GM18951 (cell line): ENCODE measurements around the gene DDX41.

Experiments
- POLR2A ChIP-seq: IDR thresholded peaks from 4 replicates; pipeline ENCODE4 v1.6.1; 2011; ENCODE audit warnings: mild to moderate bottlenecking; ENCODE audit not compliant: insufficient read length, insufficient read depth; ENCODE audit errors: extremely low read depth
- in situ Hi-C: fragments of 300-500 bp; cut with MboI; formaldehyde crosslinking; loops from one replicate; pipeline ENCODE4 v1.12.0; 2022; ENCODE audit warnings: low sequenced_read_pairs, mixed read lengths, inconsistent platforms; ENCODE audit not compliant: unreplicated experiment

DDX41 gene

DNA sequence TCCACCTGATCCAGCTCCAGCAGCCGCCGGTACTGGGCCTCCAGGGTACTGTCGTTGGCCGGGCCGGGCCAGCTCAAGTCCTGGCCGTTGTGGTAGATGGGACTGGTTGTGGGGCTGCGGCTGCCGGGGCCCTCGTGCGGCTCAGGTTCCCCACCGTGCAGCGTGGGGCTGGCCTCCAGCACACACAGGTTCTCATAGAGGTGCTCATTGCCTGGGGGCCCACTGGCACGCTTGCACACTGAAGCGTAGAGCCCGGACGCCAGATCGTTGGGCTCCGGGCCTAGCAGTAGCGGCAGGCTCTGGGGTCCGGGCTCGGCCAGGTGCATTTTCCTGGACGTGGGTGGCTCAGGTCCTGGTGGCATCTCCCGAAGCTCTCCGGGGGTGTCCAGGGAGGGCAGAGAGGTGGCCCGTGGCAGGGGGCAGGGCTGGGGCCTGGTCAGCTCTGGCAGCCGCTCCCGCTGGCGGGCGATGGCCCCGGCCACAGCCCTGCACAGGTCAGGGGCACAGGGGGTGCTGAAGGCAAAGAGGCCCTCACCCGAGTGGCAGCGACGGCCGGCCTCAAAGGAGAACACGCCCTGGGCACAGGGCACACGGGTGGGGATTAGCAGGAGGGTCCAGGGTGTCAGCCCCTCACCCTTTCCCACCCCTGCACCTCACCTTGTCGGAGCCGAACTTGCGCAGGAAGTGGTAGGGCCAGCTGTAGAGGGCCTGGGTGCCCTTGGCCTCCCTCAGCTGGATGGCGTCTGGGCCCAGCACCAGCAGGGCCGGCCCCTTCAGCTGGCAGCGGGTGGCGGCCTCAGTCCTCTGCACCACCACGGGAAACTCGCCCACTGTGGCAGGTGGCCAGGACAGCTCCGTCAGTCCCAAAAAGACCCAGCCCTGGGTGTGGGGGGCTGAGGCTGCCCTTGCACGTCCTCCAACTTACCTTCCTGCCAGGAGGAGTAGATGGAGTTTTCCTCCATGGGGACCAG, 12.4 kb downstream of the DDX41 start:
- in situ Hi-C loops = no loop called here
- TF ChIP-seq POLR2A = no peak

DNA sequence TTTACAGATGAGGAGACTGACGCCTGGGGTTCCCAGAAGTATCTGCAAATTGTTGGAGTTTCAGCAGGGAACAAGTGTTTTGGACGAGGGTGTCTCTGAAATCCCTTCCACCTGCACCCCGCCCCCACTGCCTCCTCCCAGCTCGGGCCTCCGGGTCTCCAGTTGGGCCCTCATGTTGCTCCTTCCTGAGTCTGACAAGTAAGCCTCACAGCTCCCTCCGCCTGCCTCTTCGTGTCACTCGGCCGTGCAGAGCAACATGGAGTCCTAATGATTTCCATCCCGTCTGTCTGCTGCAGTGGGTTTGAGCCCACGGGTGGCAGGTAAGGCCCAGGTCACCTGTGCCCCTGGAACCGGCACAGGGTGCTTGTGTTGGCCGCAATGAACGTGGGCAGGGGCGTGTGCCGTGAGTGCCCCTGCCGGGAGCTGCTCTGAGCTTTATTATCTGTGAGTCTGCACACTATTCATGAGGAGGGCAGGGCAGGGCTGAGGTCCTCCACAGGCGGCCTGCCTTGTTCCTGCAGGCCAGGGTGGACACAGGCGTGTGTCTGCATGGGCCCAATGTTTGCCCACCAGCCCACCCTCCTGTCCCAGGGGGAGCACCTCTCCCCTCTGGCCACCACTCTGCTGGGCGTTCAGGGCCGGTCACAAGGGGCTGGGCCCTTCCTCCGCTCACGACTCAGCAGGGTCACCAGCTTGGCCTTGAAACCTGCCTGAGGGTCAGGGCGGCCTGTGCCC, 13.2 kb downstream of the DDX41 start:
- TF ChIP-seq POLR2A = no peak
- in situ Hi-C loops = no loop called here

DNA sequence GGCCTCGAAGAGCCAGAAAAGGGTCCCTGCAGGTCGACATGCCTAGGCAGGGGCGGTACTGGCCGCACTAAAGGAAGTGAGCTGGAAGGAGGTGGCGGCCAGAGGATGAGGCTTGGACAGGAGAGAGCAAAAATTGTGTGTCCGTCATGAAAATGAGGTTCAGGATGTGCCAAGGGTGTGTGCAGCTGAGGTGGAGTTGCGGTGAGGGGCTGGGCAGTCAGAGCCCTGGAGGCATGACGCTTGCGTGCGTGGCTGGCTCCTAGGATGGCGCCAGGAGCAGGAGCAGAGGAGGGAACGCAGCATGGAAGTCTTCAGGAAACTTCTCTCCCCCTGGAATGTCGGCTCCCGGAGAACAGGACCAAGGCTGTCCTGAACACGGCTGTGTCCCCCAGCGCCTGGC, 13.9 kb downstream of the DDX41 start:
- TF ChIP-seq POLR2A = peak; percentile 36
- in situ Hi-C loops = no loop called here

DNA sequence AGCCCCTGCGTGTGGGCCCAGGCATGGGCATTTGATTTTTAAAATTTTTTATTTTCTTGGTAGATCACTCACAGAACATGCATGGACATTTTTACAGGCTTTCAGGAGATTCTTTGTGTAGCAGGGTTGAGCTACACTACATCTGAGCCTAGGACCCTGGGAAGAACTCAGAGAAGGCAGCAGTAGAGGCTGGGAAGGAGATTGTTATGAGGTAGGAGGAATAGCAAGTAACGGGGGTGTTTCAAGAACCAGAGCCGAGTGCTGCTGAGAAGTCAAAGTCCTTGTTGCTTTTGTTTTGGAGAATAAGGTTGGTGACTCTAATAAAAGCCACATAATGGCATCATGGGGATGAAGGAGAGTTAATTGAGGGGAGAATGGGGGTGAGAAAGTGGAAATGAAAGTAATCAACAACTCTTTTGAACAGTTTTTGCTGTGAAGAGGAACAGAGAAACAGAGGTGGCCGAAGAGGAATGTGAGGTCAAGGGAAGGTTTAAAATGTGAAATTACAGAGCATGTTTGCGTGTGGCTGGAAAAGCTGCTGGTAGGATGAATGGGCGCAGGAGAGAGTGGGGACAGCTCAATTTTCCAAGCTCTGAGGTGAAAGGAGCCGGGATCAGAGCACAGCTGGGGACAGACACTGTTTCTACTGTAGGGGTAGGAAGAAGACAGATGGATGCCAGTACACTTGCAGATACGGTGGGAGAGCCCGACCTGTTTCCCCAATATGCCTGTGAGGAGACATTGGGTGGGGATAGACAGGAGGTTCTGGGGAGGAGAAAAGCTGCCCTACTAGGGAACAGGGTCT, 14.7 kb downstream of the DDX41 start:
- TF ChIP-seq POLR2A = no peak
- in situ Hi-C loops = no loop called here

DNA sequence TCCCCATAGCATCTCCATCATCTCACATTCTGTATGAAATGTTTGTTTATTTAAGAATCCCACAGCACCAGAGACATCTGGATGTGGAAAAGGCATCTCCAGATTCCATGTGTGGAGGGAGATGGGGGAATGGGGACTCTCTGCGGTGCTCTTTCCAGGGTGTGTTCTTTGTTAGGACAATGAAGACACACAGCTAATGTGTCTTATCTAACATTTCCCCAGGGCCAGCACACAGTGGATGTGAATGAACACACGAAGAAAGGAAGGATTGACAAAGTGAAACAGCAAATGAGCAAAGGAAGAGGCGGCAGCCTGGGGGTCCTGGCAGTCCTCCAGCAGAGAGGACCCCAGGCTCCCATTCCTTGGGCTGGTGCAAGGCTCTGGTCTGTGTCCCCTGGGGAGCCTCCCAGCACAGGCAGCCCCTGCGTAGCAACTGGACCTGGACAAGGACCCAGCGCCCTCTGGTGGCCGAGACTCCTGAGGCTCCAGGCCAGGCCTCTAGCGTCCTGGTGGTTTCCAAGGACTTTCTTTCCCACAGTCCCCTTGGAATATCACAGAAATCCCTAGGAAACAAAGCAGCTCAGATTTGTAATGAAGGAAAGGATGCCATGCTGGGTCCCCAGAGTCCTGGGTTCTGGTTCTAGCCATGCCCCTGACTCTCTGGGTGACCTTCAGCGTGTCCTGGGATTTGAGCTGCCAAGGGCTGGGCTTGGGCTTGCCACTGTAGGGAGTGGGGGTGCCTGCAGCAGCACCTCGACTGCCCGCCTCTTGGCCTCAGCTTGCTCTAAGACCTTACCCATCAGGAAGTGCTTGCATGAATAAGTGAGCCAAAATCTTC, 15.9 kb downstream of the DDX41 start:
- TF ChIP-seq POLR2A = peak; percentile 29
- in situ Hi-C loops = no loop called here

DNA sequence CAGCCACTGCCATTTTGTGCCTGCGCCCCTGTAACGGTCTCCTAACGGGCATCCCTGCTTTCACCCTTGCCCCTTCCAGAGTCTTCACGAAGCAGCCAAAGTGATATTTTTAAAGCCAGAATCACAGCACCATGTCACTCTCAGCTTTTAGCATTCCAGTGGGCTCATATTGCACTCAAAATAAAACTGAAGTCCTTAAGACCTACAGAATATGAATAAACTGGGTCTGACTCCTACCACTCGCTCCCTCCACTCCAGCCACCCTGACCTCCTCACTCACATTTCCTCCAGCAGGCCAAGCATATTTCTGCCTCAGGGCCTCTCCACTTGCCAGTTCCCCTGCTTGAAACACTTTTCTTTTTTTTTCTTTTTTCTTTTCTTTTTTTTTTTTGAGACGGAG, 16.9 kb downstream of the DDX41 start:
- in situ Hi-C loops = no loop called here
- TF ChIP-seq POLR2A = no peak

DNA sequence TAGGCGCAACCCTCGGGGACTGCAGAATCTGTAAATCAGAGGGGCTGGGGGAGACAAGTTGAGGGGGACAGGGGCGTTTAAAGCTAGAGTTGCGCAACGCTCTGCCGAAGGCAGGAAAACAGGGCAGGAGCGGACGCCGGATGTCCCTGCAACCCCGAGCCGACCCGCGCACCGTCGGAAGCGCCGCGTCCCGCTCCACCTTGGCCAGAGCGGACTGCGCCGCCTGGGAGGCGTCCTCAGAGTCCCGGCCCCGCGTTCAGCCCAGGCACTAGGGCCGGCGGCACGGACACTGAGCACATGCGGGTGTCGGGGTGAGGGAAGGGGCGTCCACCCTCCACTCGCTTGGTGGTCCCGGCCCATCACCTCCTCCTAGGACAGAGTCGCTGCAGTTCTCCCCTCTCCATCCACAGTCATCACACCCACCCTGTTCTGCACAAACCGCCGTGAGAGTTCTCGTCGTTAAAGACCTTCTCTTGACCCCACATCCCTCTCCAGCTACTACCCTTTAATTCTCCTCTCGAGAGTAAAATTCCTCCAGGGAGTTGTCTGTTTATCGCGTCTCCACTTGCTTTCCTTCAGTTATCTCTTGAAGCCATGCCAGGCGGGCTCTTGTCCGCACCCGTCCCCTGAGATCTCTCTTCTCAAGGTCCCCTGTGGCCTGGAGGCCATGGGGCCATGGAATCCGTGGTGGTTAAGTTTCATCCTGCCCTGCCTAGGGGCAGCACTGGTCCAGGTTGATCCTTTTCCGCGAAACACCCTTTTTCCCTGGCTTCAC, 18.6 kb downstream of the DDX41 start:
- TF ChIP-seq POLR2A = no peak
- in situ Hi-C loops = no loop called here

DNA sequence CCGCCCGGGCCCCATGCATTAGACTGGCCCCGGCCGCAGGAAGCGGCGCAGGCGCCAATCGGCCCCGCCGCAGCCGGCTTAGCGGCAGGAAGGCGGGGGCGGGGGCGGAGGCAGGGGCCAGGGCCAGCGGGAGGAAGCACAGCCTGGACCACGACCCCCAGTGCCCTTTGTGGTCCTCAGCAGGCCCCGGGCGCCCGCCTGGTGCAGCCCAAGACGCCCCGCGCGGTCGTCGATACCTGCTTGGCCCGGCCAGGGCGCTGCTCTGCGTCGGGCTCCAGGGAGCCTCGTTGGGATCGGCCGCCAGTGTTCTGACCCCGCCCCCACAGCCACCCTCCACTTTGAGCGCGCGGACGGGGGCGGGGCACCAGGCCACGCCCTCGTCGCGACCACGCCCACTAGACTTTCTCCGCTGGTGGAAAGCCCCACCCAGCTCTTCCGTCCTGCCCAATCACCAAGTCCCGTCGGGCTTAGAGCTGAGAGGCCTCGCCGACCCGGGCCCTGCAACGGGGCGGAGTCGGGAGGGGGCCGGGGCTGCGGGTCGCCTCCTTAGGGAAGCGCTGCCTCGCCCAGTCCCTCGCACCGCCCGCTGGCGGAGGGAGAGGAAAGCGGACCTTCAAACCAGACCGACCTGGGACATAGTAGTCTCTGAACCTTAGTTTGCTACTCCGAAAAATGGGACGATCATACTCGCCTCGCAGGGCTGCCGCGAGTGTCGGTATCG, 19.3 kb downstream of the DDX41 start, which contains the start of gene PDLIM7:
TSS of gene PDLIM7 (minus strand) at position 313 of the 721 bp plus-strand sequence. CDS start 1,092 bp downstream, outside the sequence.
- in situ Hi-C loops = no loop called here

DNA sequence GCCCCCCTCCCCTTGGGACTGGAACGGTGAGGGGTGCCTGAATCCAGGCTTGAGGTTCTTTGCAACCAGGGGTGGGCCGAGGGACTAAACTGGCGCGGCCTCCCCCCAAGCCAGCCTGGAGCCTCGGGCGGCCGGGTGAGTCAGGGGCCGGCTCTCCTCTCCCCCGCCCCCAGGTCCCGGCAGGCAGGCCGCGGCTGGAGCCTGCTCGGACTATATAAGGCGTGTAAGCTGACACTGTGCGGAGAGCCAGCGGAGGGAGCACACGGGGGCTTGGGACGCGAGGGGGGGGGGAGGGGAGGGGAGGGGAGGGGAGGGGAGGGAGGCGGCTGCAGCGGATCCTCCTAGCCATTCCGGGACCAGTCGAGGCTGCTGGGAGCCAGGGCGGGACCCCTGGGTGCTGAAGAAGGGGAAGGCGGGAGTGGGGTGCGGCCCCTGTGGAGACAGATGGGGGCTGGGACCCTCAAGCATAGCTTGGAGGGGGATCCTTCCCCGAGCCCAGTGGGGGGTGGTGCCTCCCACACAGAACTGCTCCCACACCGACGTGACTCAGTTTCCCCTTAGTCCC, 20.0 kb downstream of the DDX41 start:
- no peak for TF ChIP-seq POLR2A
- in situ Hi-C loops = no loop called here

More for the DNA sequence above, 19.3 kb downstream of the DDX41 start, which contains the start of gene PDLIM7:
- TF ChIP-seq POLR2A = peak; percentile 94

DNA sequence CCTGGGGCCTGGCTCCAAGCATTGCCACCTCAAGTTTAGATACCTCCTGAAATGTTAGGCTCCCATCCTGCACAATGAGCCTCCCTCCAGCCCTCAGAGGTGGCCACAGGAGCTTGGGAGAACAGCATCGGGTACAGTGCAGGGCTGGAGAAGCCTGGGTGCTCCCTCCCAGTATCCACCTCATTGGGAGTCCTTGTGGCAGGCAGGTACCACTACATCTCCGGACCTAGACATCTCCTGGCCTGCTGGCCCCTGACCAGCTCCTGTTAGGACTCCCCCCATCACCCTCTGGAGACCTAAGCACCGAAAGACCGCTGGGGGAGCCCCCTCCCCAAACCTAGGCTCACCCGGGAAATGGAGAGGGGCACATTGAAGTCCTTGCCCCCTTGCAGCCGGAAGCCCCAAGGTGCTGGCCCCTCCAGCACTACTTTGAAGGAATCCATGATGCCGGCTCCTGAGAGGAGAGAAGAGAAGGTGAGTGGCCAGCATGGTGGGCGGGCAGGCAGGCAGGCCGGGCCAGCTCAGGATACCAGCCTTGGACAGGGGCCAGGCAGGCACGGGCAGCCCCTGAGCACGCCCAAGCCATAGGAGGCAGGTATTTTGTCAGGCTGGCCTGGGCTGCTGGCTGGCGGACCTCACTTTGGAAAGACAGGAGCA, 20.6 kb downstream of the DDX41 start:
- in situ Hi-C loops = no loop called here
- TF ChIP-seq POLR2A = no peak
